ENCODE measurements around the gene RGL1.

Gene RGL1

DNA sequence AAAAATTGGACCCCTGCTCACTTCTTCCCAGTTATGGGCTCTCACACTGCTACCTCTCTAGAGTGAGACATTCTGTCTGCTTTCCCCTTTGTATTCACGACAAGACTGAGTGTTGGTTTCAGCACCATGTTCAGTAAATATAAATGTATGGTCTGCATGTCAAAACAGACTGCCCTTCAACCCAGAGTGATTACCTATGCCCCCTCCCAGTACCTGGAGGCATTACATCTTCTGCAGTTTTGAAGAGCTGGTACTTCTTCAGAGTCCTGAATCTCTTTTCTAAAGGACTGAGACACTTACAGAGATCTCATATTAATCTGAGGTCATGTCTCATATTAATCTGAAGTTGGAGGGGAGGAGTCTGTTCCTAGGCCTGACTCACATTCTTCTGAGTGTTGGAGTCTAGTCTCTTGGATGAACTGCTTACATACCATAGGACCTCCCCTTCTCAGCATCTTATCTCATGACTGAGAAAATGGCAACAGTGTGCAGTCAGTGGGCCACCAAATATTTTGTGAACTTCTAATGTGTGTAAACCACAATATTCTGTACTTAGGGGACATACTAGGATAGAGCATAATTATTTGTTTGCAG is 80.3 kb downstream of the RGL1 start:
- no peak for FAIRE-seq
- DNase-seq (ENCODE audit: insufficient read length, low spot score) = no peak

DNA sequence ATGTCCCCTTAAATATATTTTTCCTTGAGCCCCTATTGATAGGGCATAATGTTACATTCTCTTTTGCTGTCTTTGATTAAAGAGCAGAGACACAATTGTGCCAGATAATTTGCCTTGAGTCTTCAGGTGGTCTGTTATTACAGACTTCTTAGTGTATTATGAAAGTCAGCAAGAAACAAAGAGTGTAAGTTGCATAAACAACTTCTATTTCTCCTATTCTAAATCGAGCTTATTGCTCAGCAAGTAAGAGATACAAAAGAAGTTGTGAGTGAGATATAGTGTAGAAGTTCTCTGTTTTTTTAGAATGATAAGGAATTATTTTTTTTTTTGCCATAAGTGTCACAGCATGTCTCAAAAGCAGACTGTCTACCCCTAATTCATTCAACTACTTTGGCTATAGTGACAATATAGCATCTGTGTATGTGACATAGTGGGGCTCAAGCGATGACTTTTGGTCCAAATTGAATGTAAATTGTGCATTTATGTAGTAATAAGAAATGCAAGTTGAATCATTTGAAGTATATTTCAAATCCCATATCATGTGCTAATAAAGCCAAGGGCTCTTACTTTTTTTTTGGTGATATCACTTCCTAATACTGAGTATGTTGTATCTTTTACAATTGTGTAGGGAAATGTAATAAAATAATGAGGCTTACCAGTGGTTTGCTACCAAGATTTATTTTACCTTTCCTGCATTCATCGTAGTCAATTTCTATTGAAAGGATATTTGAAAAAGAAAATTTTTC is 81.3 kb downstream of the RGL1 start:
- FAIRE-seq = no peak

DNA sequence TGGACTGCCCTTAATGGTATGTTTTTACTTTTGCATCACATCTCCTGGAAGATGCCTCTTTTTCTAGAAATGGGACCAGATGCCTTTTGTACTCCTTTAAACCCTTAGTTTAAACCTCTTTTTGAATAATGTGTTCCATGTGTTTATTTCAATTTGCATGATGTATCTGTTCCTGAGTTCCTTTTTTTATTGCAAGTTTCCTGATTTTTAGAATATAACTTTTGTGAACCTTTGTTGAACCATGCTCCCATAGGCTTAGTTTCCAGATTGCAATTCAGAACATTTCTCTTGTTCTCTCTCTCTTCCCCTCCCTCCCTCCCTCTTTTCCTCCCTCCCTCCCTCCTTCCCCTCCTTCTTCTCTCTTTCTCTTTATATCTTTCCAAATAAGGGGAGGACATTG is 81.9 kb downstream of the RGL1 start:
- DNase-seq (ENCODE audit: insufficient read length, low spot score) = no peak

More for the DNA sequence above, 81.3 kb downstream of the RGL1 start:
- DNase-seq (ENCODE audit: insufficient read length, low spot score) = no peak

DNA sequence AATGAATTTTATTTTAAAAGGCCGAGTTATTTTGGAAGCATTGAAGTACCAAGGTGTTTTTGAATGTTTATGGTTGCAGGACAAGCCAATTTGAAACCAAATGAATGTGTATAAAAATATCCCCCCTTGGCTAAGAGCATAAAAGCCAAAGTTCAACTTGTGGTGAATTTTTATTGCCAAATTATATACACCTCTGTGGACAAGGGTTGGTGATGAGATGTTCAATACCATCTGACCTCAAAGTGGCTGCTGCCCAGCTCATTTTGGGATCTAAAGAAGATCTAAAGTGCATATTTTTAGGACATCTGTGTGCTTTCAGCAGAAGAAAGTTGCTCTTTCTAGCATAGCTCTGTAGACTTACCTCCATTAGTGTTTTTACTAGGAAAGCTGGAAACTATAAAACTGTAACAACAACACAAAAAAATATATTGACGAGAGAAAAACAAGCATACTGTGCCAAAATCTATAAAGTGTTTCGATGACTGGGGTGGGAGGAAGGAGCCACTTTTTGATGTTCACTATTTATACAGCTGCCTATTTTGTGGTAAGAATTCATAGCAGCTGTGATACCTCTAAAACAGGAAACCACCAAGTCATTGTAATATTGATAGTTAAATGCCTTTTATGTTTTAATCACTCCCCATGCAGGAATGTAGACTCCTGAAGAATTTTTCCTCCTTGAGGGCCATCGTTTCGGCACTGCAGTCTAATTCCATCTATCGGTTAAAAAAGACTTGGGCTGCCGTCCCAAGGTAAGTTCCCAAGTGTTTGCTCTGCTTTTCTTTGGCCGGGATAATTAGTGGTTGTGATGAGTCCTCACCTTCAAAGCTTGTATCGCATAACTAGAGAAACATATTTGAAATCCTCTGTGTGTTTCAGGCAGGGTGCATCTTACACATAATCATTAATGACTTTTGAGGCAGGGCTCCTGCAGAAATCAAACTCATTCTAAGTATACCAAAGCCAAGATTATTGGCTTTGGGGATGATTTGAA is 83.2 kb downstream of the RGL1 start:
- FAIRE-seq = no peak
- no peak for DNase-seq (ENCODE audit: insufficient read length, low spot score)

More for the DNA sequence above, 81.9 kb downstream of the RGL1 start:
- FAIRE-seq = no peak

DNA sequence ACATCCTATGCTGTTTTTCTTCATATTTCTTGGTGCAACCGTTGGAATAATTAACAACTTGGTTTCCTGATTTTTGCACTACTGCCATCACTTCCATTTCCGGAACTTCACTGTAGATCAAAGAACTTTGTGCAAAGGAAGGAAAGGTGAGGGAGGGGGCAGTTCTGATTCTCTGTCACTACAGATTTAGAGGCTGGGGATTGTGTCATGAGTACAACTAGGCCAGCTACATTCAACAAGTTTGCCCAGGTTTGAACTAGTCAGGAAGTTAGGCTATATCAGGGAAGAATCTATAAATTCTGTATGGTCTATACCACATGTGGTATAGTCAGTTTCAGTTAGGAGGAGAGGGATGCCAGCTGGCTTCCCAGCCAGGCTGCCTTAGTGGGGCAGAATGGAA is 84.2 kb downstream of the RGL1 start:
- DNase-seq (ENCODE audit: insufficient read length, low spot score) (no peak), FAIRE-seq (no peak)

- FAIRE-seq = no peak
Measured at GRCh38 chr1:183891158-183891856, 86.4 kb downstream of the RGL1 start.

GRCh38 chr1:183892351-183892793 is 87.5 kb downstream of the RGL1 start:
- FAIRE-seq (no peak), DNase-seq (ENCODE audit: insufficient read length, low spot score) (no peak)

More at GRCh38 chr1:183891158-183891856, 86.4 kb downstream of the RGL1 start:
- no peak for DNase-seq (ENCODE audit: insufficient read length, low spot score)

- DNase-seq (ENCODE audit: insufficient read length, low spot score) = no peak
- FAIRE-seq = no peak
Measured at GRCh38 chr1:183893561-183894289, 88.8 kb downstream of the RGL1 start.

DNA sequence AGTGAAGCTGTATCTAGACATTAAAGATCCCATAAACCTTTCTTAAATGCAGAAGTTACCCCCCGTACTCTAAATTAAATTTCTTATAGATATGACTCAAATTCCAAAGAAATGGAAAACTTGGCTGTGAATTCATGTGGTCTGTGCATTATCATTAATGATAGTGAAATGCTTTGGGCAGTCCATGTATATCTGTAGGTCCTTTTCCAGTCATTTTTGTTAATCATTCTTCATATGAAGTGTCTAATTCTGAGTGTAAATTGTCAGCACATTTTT is 89.3 kb downstream of the RGL1 start:
- no peak for DNase-seq (ENCODE audit: insufficient read length, low spot score)
- FAIRE-seq = no peak

GRCh38 chr1:183896466-183897048 is 91.6 kb downstream of the RGL1 start:
- no peak for FAIRE-seq
- peak; percentile 25 for DNase-seq (ENCODE audit: insufficient read length, low spot score)

GRCh38 chr1:183898001-183898396 is 93.1 kb downstream of the RGL1 start:
- FAIRE-seq = no peak
- DNase-seq (ENCODE audit: insufficient read length, low spot score) = no peak

GRCh38 chr1:183898610-183899009 is 93.7 kb downstream of the RGL1 start:
- no peak for FAIRE-seq
- no peak for DNase-seq (ENCODE audit: insufficient read length, low spot score)

DNA sequence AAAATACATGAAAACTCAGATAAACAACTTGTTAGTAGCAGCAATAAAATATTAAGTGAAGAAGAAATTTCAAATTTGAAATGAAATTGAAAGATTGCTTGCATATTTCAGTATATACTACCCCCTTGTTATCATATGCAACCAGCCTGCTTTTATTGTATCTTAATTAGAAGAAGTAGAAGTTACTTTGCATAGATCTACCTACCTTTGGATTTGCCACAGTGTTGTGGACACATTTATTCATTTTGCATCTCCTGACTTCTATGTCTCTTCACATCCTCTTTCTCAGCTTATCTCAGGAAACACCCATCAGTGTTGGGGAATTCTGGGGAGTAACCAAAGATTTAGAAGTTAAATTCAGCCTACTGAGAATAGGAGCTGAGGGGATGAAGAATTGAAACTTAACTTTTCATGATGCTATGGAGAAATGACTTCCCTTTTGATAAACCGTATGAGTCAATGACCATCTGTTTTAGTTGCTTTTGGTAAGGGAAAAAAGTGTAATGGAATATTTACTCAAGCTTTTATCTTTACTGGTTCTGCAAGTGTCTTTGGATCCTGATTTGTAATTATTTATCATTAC is 96.9 kb downstream of the RGL1 start:
- no peak for DNase-seq (ENCODE audit: insufficient read length, low spot score)
- FAIRE-seq = no peak

DNA sequence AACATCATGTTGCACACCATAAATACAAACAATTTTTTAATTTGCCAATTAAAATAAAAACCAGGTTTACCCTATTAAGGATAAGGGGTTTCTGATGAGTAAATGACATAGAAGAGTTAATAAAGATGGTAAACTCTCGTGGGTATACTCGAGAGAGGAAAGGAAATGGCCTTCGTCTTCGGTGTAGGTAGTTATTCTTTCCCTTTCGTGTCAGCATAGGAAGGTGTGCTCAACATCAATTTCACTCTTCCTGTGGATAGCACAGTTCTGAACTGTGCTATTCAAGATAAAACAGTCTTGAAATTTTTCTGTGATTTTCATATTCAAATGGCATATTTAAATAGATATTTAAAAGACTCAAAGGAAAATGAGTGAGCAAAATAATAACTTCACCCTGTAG is 98.2 kb downstream of the RGL1 start:
- FAIRE-seq (no peak), DNase-seq (ENCODE audit: insufficient read length, low spot score) (no peak)

- DNase-seq (ENCODE audit: insufficient read length, low spot score) (no peak), FAIRE-seq (no peak)
Measured at GRCh38 chr1:183905508-183906113, 100.7 kb downstream of the RGL1 start.

DNA sequence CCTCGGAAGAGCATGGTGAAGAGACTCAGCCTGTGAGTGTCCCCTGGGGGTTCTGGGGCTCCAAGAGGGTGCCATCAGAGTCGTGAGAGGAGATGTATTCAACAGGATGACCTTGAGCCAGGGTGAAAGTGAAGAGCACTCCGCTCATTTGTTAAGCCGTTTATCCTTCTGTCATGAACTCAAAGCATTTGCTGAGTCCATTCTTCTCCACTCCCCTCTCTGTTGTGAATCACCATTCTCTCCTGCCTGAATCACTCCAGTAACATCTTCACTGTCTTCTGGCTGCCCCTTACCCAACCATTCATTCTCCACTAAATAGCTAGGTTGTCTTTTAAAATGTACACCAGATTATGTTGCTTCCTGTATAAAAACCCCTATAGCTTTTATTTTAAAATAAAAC is 102.2 kb downstream of the RGL1 start:
- FAIRE-seq = no peak
- DNase-seq (ENCODE audit: insufficient read length, low spot score) = no peak

GRCh38 chr1:183908079-183908478 is 103.2 kb downstream of the RGL1 start:
- DNase-seq (ENCODE audit: insufficient read length, low spot score) (no peak), FAIRE-seq (no peak)

DNA sequence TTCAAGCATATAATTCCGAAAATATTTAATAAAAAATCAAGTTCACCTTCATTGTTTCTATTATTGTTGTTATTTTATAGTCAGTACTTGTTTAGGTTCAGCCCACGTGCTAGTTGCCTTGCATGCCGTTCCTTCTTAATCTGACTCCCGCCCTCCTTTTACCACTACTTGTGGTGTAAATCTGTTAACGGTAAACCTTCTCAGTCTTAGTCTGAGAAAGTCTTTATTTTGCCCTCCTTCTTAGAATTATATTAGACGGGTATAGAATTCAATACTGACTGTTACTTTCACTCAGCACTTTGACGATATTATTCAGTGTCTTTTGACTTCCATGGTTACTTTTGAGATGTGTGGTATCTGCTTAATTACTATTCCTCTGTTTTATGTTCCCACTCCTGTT is 104.8 kb downstream of the RGL1 start:
- FAIRE-seq (no peak), DNase-seq (ENCODE audit: insufficient read length, low spot score) (no peak)

DNA sequence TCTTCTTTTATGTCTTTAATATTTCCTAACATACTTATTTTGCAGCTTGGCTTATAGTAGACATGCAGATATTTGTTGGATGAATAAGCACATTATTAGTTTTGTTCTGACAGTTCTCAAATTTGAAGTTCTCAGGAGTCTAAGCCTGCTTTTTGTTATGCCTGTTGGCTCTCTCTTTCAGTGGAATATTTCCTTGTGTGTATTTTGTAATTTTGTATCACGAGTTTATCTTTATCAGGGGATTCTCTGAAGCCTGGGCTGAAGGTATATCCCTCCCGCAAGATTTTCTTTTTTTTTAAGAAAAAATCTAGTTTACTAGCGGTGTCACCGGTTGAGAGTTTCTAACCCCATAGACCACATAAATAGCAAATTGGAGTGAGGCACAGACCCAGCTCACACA is 105.9 kb downstream of the RGL1 start:
- DNase-seq (ENCODE audit: insufficient read length, low spot score) (no peak), FAIRE-seq (no peak)
